ENCODE data around the gene SMAD4. TPM values are rescaled to one million over a fixed set of nuclear protein-coding genes. Genes with fewer than 3 reads are reported as not detected.

SMAD4 gene
- polyA plus RNA-seq, 12 donors: 58.2 to 120 (median 108) TPM; not detected in 1

Other genes with a start within 250 kb of the SMAD4 start
- under 1 TPM in 10 of 12 donors, not detected in 2; 0.24 to 0.58 (median 0.37) TPM for gene MRO, start 210.2 kb upstream of the SMAD4 start, polyA plus RNA-seq (ENCODE audit: insufficient read length in 12 of 12)
- 10 to 100 TPM in 11 of 12 donors, not detected in 1; 20.8 to 36.5 (median 32.4) TPM for gene ME2, start 151.1 kb upstream of the SMAD4 start, polyA plus RNA-seq (ENCODE audit: insufficient read length in 12 of 12)
- 10 to 100 TPM in 2 of 12 donors, 1 to 10 TPM in 9, not detected in 1; 5.0 to 14.6 (median 6.9) TPM for gene ELAC1, start 62.2 kb upstream of the SMAD4 start, polyA plus RNA-seq (ENCODE audit: insufficient read length in 12 of 12)
- 10 to 100 TPM in 11 of 12 donors, not detected in 1; 21.3 to 53.6 (median 36.9) TPM for gene MEX3C, start 167.5 kb downstream of the SMAD4 start, polyA plus RNA-seq (ENCODE audit: insufficient read length in 12 of 12)